Measurements from ENCODE around the gene MDN1.

Gene MDN1

DNA sequence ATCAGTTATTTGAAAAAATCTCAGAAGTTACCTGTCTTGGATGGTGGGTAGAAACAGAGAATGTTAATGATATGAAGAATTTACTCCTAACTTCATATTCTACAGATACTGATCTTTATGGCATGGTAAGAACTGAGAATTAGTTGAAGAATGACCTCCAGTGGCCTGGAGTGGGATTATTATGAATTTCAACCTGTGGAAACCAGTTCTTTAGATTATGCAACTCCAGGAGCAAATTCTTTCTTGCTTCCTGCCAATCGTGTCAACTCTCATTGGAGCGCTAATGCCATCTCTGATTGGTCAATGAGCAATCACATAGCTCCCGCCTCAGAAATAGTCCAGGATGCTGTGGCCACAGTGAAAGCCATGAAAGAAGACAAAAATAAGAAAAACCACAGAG is 221.6 kb downstream of the MDN1 start:
- DNase-seq (ENCODE audit: low read depth), result no peak

- no peak for DNase-seq (ENCODE audit: low read depth)
These were observed 222.2 kb downstream of the MDN1 start for GRCh38 chr6:89597372-89597771.

DNA sequence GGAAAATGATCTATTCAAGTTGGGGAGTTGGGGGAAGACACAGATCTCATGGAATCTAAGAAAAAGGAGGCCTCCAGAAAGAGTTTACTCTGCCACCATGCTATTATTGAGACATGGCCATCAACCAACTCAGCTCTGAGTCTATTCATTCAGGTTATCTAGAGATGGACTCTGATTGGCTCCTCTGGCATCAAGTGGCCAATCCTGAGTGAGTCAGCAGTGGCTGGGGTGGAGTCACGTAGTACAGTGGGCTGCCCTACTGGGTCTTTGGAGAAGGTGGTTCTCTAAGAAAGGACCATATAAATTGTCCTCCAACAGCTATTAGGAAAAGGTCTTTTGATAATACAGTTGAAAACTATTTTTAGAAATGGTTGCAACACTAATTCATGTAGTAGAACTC is 223.1 kb downstream of the MDN1 start:
- no peak for DNase-seq (ENCODE audit: low read depth)

- DNase-seq (ENCODE audit: low read depth), result no peak
These were observed 223.5 kb downstream of the MDN1 start for GRCh38 chr6:89596056-89596455.
